Liver (tissue), 9 donors: Measurements from ENCODE around the gene RAB3A. TPM values are rescaled to one million over a fixed set of nuclear protein-coding genes. Genes with fewer than 3 reads are reported as not detected.

Source experiments
- DNase-seq: peaks from one replicate; pipeline ENCODE4 v3.0.0-alpha.2; 2017; ENCODE audit warnings: low spot score
- H3K27ac ChIP-seq, 2 donors: one replicate each; pipeline ENCODE4 v1.7.0; 2013; ENCODE audit warnings: inconsistent platforms in 2 of 2, low read length in 2 of 2, control low read depth in 1 of 2, low read depth in 1 of 2, mild to moderate bottlenecking in 1 of 2
- H3K27me3 ChIP-seq, 4 donors: one replicate each; pipeline versions ENCODE4 v1.6.1 to v1.7.0; 2013; ENCODE audit warnings: low read length in 3 of 4, inconsistent platforms in 1 of 4, mild to moderate bottlenecking in 1 of 4, moderate library complexity in 1 of 4; ENCODE audit not compliant: control insufficient read depth in 4 of 4, insufficient read depth in 4 of 4
- H3K36me3 ChIP-seq, 4 donors: one replicate each; pipeline versions ENCODE4 v1.6.1 to v1.7.0; 2013; ENCODE audit warnings: low read length in 3 of 4, mild to moderate bottlenecking in 3 of 4, low read depth in 1 of 4, moderate library complexity in 1 of 4; ENCODE audit not compliant: control insufficient read depth in 4 of 4, insufficient read depth in 3 of 4
- H3K4me1 ChIP-seq, 4 donors: one replicate each; pipeline versions ENCODE4 v1.6.1 to v1.7.0; 2013; ENCODE audit warnings: low read length in 3 of 4, mild to moderate bottlenecking in 3 of 4, moderate library complexity in 1 of 4; ENCODE audit not compliant: control insufficient read depth in 4 of 4, insufficient read depth in 4 of 4
- H3K4me3 ChIP-seq, 3 donors: one replicate each; pipeline versions ENCODE4 v1.6.1 to v1.7.0; 2013; ENCODE audit warnings: low read length in 3 of 3, control low read depth in 1 of 3, low read depth in 1 of 3, mild to moderate bottlenecking in 1 of 3
- H3K9ac ChIP-seq, 2 donors: one replicate each; pipeline ENCODE4 v1.7.0; 2013; ENCODE audit warnings: low read length in 2 of 2, mild to moderate bottlenecking in 2 of 2, moderate library complexity in 2 of 2, control low read depth in 1 of 2, low read depth in 1 of 2
- H3K9me3 ChIP-seq, 4 donors: one replicate each; pipeline versions ENCODE4 v1.6.1 to v1.7.0; 2013; ENCODE audit warnings: low read length in 3 of 4; ENCODE audit not compliant: control insufficient read depth in 4 of 4
- ATF3 ChIP-seq: IDR thresholded peaks from 2 replicates; pipeline ENCODE4 v1.6.1; 2016; ENCODE audit warnings: antibody characterized with exemption
- CTCF ChIP-seq: fragments of 150-350 bp; IDR thresholded peaks from 2 replicates; pipeline ENCODE4 v1.5.1; 2017; ENCODE audit warnings: improper control_type of control experiment, low read depth, low read length; ENCODE audit not compliant: missing input control
- EGR1 ChIP-seq, 2 donors: IDR thresholded peaks; 2 replicates each; pipeline ENCODE4 v1.6.1; 2016 to 2018; ENCODE audit warnings: antibody characterized with exemption in 2 of 2, low read depth in 2 of 2
- FOXA1 ChIP-seq: IDR thresholded peaks from 2 replicates; pipeline ENCODE4 v1.6.1; 2016; ENCODE audit warnings: antibody characterized with exemption
- FOXA2 ChIP-seq: IDR thresholded peaks from 2 replicates; pipeline ENCODE4 v1.6.1; 2016; ENCODE audit warnings: antibody characterized with exemption
- HNF4A ChIP-seq, 2 donors: conservative IDR thresholded peaks; 2 replicates each; pipeline ENCODE4 v1.6.1; 2016; ENCODE audit warnings: antibody characterized with exemption in 2 of 2, mild to moderate bottlenecking in 2 of 2
- HNF4G ChIP-seq: IDR thresholded peaks from 2 replicates; pipeline ENCODE4 v1.6.1; 2016; ENCODE audit warnings: antibody characterized with exemption
- MAX ChIP-seq: IDR thresholded peaks from 2 replicates; pipeline ENCODE4 v1.6.1; 2016; ENCODE audit warnings: antibody characterized with exemption
- NR2F2 ChIP-seq: IDR thresholded peaks from 2 replicates; pipeline ENCODE4 v1.6.1; 2016; ENCODE audit warnings: antibody characterized with exemption
- RAD21 ChIP-seq, 2 donors: IDR thresholded peaks; 2 replicates each; pipeline ENCODE4 v1.6.1; 2016; ENCODE audit warnings: antibody characterized with exemption in 2 of 2, mild to moderate bottlenecking in 2 of 2
- REST ChIP-seq: IDR thresholded peaks from 2 replicates; pipeline ENCODE4 v1.6.1; 2016; ENCODE audit warnings: antibody characterized with exemption, mild to moderate bottlenecking
- RXRA ChIP-seq, 2 donors: IDR thresholded peaks; 2 replicates each; pipeline ENCODE4 v1.6.1; 2017 to 2018; ENCODE audit warnings: antibody characterized with exemption in 2 of 2, mild to moderate bottlenecking in 1 of 2
- SP1 ChIP-seq: IDR thresholded peaks from 2 replicates; pipeline ENCODE4 v1.6.1; 2018; ENCODE audit warnings: antibody characterized with exemption, mild to moderate bottlenecking
- TAF1 ChIP-seq: conservative IDR thresholded peaks from 2 replicates; pipeline ENCODE4 v1.6.1; 2016; ENCODE audit warnings: antibody characterized with exemption, mild to moderate bottlenecking
- YY1 ChIP-seq: IDR thresholded peaks from 2 replicates; pipeline ENCODE4 v1.6.1; 2016; ENCODE audit warnings: antibody characterized with exemption, mild to moderate bottlenecking
- ZBTB33 ChIP-seq: IDR thresholded peaks from 2 replicates; pipeline ENCODE4 v1.6.1; 2016; ENCODE audit warnings: antibody characterized with exemption
- WGBS: extraction: QIAGEN DNeasy Blood & Tissue Kit; methylation state at CpG from one replicate; pipeline ENCODE4 v1.1.7; 2013; 5-methylcytosine and 5-hydroxymethylcytosine counted together
- polyA plus RNA-seq, 2 donors: library from polyadenylated mRNA; stranded (reverse) in 1 of 2; unstranded in 1 of 2; fragments of 200-250 nt in 1 of 2; fragments of >200 nt in 1 of 2; fragmentation: Nextera tagmentation in 1 of 2; extraction: Ambion mirVana in 1 of 2; gene quantifications; one replicate each; pipeline versions ENCODE4 v1.2.1 to v1.2.3, GENCODE V29; 2013 to 2015
- total RNA-seq, 2 donors: library from RNA; depleted of rRNA; stranded (reverse); fragments of >200 nt; gene quantifications; one replicate each; pipeline ENCODE4 v1.2.3, GENCODE V29; 2014
- donor health status: healthy.
- donor health status: healthy.
- donor health status: healthy.
- donor health status: healthy.
- donor health status: healthy.

Gene RAB3A
- total and polyA plus RNA-seq, 4 donors: 0.33 to 1.7 (median 0.79) TPM

GRCh38 chr19:18198374-18198773 lies 5.5 kb downstream of the RAB3A start (continued):
- TF ChIP-seq HNF4G: no peak

- H3K36me3 ChIP-seq: peaks cover 0 to 12% (median 4%) of the 10 kb centered on the region in 4 donors
- peaks cover 8 to 16% (median 13%) of the 10 kb centered on the region in 4 donors for H3K4me1 ChIP-seq
- H3K9ac ChIP-seq: no peak overlapping the region
- no peak overlapping the region for H3K4me3 ChIP-seq
- DNase-seq: no peak
- no peak for TF ChIP-seq TAF1
- no peak for TF ChIP-seq YY1
- TF ChIP-seq CTCF: no peak
- no peak for TF ChIP-seq FOXA1
- TF ChIP-seq NR2F2: no peak
- TF ChIP-seq EGR1 (IDR thresholded peaks at IDR 0.05; ENCODE audit: low read depth in 2 of 2): no peak
- TF ChIP-seq ATF3: no peak
- TF ChIP-seq HNF4A (conservative IDR thresholded peaks at IDR 0.05): no peak
- TF ChIP-seq SP1: no peak
- TF ChIP-seq HNF4G: no peak
- no peak for TF ChIP-seq FOXA2
- TF ChIP-seq RAD21 (IDR thresholded peaks at IDR 0.05): no peak
- no peak for TF ChIP-seq REST
- no peaks in the 10 kb centered on the region for H3K9me3 ChIP-seq
- no peaks in the 10 kb centered on the region for H3K27me3 ChIP-seq
- WGBS: 87% methylated on average over 6 of the region's 6 CpGs
- H3K27ac ChIP-seq: no peak overlapping the region
Observed at GRCh38 chr19:18197941-18198340, 5.9 kb downstream of the RAB3A start.

GRCh38 chr19:18197306-18197705 lies 6.5 kb downstream of the RAB3A start:
- 97% methylated on average over 18 of the region's 18 CpGs for WGBS
- H3K27me3 ChIP-seq: no peaks in the 10 kb centered on the region
- no peaks in the 10 kb centered on the region for H3K9me3 ChIP-seq
- peaks cover 0 to 12% (median 4%) of the 10 kb centered on the region in 4 donors for H3K36me3 ChIP-seq
- no peak for DNase-seq
- H3K4me1 ChIP-seq: peaks cover 7 to 13% (median 10%) of the 10 kb centered on the region in 4 donors
- H3K9ac ChIP-seq: no peak overlapping the region
- H3K4me3 ChIP-seq: no peak overlapping the region
- no peak overlapping the region for H3K27ac ChIP-seq
- TF ChIP-seq RXRA (IDR thresholded peaks at IDR 0.05): no peak
- TF ChIP-seq NR2F2: no peak
- TF ChIP-seq ZBTB33: no peak
- no peak for TF ChIP-seq ATF3
- TF ChIP-seq HNF4A (conservative IDR thresholded peaks at IDR 0.05): no peak
- no peak for TF ChIP-seq SP1
- TF ChIP-seq RAD21 (IDR thresholded peaks at IDR 0.05): no peak
- TF ChIP-seq MAX: no peak
- TF ChIP-seq FOXA2: no peak
- TF ChIP-seq CTCF: no peak
- TF ChIP-seq REST: no peak
